ENCODE measurements around the gene ZBTB45.

Gene ZBTB45

GRCh38 chr19:58535857-58536256, 16.2 kb upstream of the ZBTB45 start:
- no peak for TF ChIP-seq EZH2phosphoT487 (IDR thresholded peaks at IDR 0.05; ENCODE audit: borderline replicate concordance)
- TF ChIP-seq CTCF (conservative IDR thresholded peaks at IDR 0.05; ENCODE audit: low read length): no peak
- no peaks in the 10 kb centered on the region for H3K79me2 ChIP-seq (ENCODE audit: insufficient read depth, low read length)
- no peaks in the 10 kb centered on the region for H3K9me3 ChIP-seq (ENCODE audit: insufficient read depth, low read depth, low read length)
- H4K20me1 ChIP-seq (ENCODE audit: insufficient read depth, low read length, poor library complexity, severe bottlenecking): no peaks in the 10 kb centered on the region
- no peaks in the 10 kb centered on the region for H3K9me2 ChIP-seq (replicated peaks; ENCODE audit: low read depth, low read length)
- no peaks in the 10 kb centered on the region for H3K36me3 ChIP-seq (ENCODE audit: insufficient read depth, low read length)
- H3K4me2 ChIP-seq (ENCODE audit: low read depth, low read length, poor library complexity, severe bottlenecking): no peak overlapping the region
- no peaks in the 10 kb centered on the region; the same call in 1 of the 2 replicates for H3F3A ChIP-seq (ENCODE audit: low read depth)
- no peak overlapping the region for H3K4me3 ChIP-seq (ENCODE audit: low read length, poor library complexity, severe bottlenecking)
- H3K27me3 ChIP-seq (ENCODE audit: insufficient read depth, low read length, poor library complexity, severe bottlenecking): no peaks in the 10 kb centered on the region
- no peak overlapping the region for H2AFZ ChIP-seq (ENCODE audit: low read length)
- peaks cover 29% of the 10 kb centered on the region for H3K4me1 ChIP-seq (ENCODE audit: insufficient read depth, low read length, poor library complexity, severe bottlenecking)
- H3K9ac ChIP-seq (ENCODE audit: low read depth, low read length, poor library complexity, severe bottlenecking): no peak overlapping the region

GRCh38 chr19:58531034-58531840, 11.6 kb upstream of the ZBTB45 start:
- H3K79me2 ChIP-seq (ENCODE audit: insufficient read depth, low read length): no peaks in the 10 kb centered on the region
- no peaks in the 10 kb centered on the region for H4K20me1 ChIP-seq (ENCODE audit: insufficient read depth, low read length, poor library complexity, severe bottlenecking)
- no peaks in the 10 kb centered on the region for H3K9me2 ChIP-seq (replicated peaks; ENCODE audit: low read depth, low read length)
- no peaks in the 10 kb centered on the region for H3K9me3 ChIP-seq (ENCODE audit: insufficient read depth, low read depth, low read length)
- H3K9ac ChIP-seq (ENCODE audit: low read depth, low read length, poor library complexity, severe bottlenecking): no peak overlapping the region
- no peak overlapping the region for H3K4me3 ChIP-seq (ENCODE audit: low read length, poor library complexity, severe bottlenecking)
- TF ChIP-seq EZH2phosphoT487 (IDR thresholded peaks at IDR 0.05; ENCODE audit: borderline replicate concordance): no peak
- TF ChIP-seq CTCF (conservative IDR thresholded peaks at IDR 0.05; ENCODE audit: low read length): no peak
- peaks cover 12% of the 10 kb centered on the region for H3K4me1 ChIP-seq (ENCODE audit: insufficient read depth, low read length, poor library complexity, severe bottlenecking)
- no peaks in the 10 kb centered on the region for H3K27me3 ChIP-seq (ENCODE audit: insufficient read depth, low read length, poor library complexity, severe bottlenecking)
- no peaks in the 10 kb centered on the region for H3K36me3 ChIP-seq (ENCODE audit: insufficient read depth, low read length)
- H2AFZ ChIP-seq (ENCODE audit: low read length): no peak overlapping the region
- H3K4me2 ChIP-seq (ENCODE audit: low read depth, low read length, poor library complexity, severe bottlenecking): peak overlapping the region; percentile 35
- no peaks in the 10 kb centered on the region; the same call in 1 of the 2 replicates for H3F3A ChIP-seq (ENCODE audit: low read depth)

- no peaks in the 10 kb centered on the region for H3K79me2 ChIP-seq (ENCODE audit: insufficient read depth, low read length)
- peaks cover 12% of the 10 kb centered on the region for H3K4me1 ChIP-seq (ENCODE audit: insufficient read depth, low read length, poor library complexity, severe bottlenecking)
- no peaks in the 10 kb centered on the region for H3K9me2 ChIP-seq (replicated peaks; ENCODE audit: low read depth, low read length)
- no peak for TF ChIP-seq CTCF (conservative IDR thresholded peaks at IDR 0.05; ENCODE audit: low read length)
- TF ChIP-seq EZH2phosphoT487 (IDR thresholded peaks at IDR 0.05; ENCODE audit: borderline replicate concordance): no peak
- H3K27me3 ChIP-seq (ENCODE audit: insufficient read depth, low read length, poor library complexity, severe bottlenecking): no peaks in the 10 kb centered on the region
- H3F3A ChIP-seq (ENCODE audit: low read depth): no peaks in the 10 kb centered on the region
- no peak overlapping the region for H2AFZ ChIP-seq (ENCODE audit: low read length)
- no peak overlapping the region for H3K9ac ChIP-seq (ENCODE audit: low read depth, low read length, poor library complexity, severe bottlenecking)
- no peaks in the 10 kb centered on the region for H3K9me3 ChIP-seq (ENCODE audit: insufficient read depth, low read depth, low read length)
- no peak overlapping the region for H3K4me3 ChIP-seq (ENCODE audit: low read length, poor library complexity, severe bottlenecking)
- no peak overlapping the region for H3K4me2 ChIP-seq (ENCODE audit: low read depth, low read length, poor library complexity, severe bottlenecking)
- no peaks in the 10 kb centered on the region for H4K20me1 ChIP-seq (ENCODE audit: insufficient read depth, low read length, poor library complexity, severe bottlenecking)
- H3K36me3 ChIP-seq (ENCODE audit: insufficient read depth, low read length): no peaks in the 10 kb centered on the region
Observed at GRCh38 chr19:58529405-58529804, 9.8 kb upstream of the ZBTB45 start.
